Neural crest cell (in vitro differentiated cells): ENCODE data around the gene KANK3. TPM values are rescaled to one million over a fixed set of nuclear protein-coding genes. Genes with fewer than 3 reads are reported as not detected.

ENCODE experiments used
- DNase-seq: peaks from one replicate; pipeline ENCODE4 v3.0.0; 2021; ENCODE audit warnings: low read depth, mixed read lengths, low spot score
- H3K27ac Mint-ChIP-seq: one replicate; pipeline ENCODE4 v1.8.0; 2021; ENCODE audit warnings: mild to moderate bottlenecking, mixed read lengths; ENCODE audit not compliant: unreplicated experiment
- H3K27me3 Mint-ChIP-seq: 2 replicates; pipeline ENCODE4 v1.8.0; 2021; ENCODE audit warnings: low read depth, mild to moderate bottlenecking, mixed read lengths
- H3K36me3 Mint-ChIP-seq: 2 replicates; pipeline ENCODE4 v1.8.0; 2021; ENCODE audit warnings: low read depth, mild to moderate bottlenecking, mixed read lengths
- H3K4me1 Mint-ChIP-seq: 2 replicates; pipeline ENCODE4 v1.8.0; 2021; ENCODE audit warnings: mixed read lengths
- H3K4me3 Mint-ChIP-seq: one replicate; pipeline ENCODE4 v1.8.0; 2021; ENCODE audit warnings: mild to moderate bottlenecking, mixed read lengths
- H3K9me3 Mint-ChIP-seq: 2 replicates; pipeline ENCODE4 v1.8.0; 2021; ENCODE audit warnings: mixed read lengths
- total RNA-seq: library from RNA; stranded (reverse); gene quantifications from 2 replicates; pipeline ENCODE4 v1.2.1, GENCODE V29; 2021
- TF ChIP-seq, protein P1 (sequence below): fragments of 200-600 bp; sonication (generic); conservative IDR thresholded peaks from 2 replicates; pipeline ENCODE4 v1.5.0; 2021; ENCODE audit warnings: antibody characterized with exemption, mild to moderate bottlenecking

KANK3 gene
- total RNA-seq, 1 donor from 2014 or later: 0.77 TPM

GRCh38 chr19:8310342-8311055, 32.6 kb downstream of the KANK3 start:
- no peaks in the 10 kb centered on the region for H3K36me3 Mint-ChIP-seq
- H3K4me1 Mint-ChIP-seq: peaks cover 28% of the 10 kb centered on the region
- H3K4me3 Mint-ChIP-seq: peak overlapping the region; percentile 27
- H3K27me3 Mint-ChIP-seq: no peaks in the 10 kb centered on the region
- no peak for DNase-seq
- no peaks in the 10 kb centered on the region for H3K9me3 Mint-ChIP-seq
- TF ChIP-seq, protein P1, sequence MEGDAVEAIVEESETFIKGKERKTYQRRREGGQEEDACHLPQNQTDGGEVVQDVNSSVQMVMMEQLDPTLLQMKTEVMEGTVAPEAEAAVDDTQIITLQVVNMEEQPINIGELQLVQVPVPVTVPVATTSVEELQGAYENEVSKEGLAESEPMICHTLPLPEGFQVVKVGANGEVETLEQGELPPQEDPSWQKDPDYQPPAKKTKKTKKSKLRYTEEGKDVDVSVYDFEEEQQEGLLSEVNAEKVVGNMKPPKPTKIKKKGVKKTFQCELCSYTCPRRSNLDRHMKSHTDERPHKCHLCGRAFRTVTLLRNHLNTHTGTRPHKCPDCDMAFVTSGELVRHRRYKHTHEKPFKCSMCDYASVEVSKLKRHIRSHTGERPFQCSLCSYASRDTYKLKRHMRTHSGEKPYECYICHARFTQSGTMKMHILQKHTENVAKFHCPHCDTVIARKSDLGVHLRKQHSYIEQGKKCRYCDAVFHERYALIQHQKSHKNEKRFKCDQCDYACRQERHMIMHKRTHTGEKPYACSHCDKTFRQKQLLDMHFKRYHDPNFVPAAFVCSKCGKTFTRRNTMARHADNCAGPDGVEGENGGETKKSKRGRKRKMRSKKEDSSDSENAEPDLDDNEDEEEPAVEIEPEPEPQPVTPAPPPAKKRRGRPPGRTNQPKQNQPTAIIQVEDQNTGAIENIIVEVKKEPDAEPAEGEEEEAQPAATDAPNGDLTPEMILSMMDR: no peak
- no peak overlapping the region for H3K27ac Mint-ChIP-seq

DNA sequence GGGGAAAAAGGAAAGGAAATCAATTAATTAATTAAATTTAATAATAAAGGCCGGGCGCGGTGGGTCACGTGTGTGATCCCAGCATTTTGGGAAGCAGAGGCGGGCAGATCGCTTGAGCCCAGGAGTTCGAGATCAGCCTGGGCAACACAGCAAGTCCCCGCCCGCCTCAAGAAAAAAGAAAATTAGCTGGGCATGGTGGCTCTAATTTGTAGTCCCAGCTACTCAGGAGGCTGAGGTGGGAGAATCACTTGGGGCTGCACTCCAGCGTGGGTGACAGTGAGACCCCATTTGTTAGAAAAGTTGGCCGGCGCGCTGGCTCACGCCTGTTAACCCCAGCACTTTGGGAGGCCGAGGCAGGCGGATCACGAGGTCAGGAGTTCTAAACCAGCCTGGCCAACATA, 34.2 kb downstream of the KANK3 start:
- DNase-seq: no peak
- no peaks in the 10 kb centered on the region for H3K36me3 Mint-ChIP-seq

GRCh38 chr19:8307965-8308866, 34.8 kb downstream of the KANK3 start, which contains the start of gene CD320:
Gene CD320, minus strand, starts transcription at chr19:8308358. Its CDS starts 68 bp downstream, at chr19:8308290.
- peaks cover 28% of the 10 kb centered on the region for H3K4me1 Mint-ChIP-seq
- DNase-seq: peak; percentile 88
- H3K36me3 Mint-ChIP-seq: no peaks in the 10 kb centered on the region
- H3K9me3 Mint-ChIP-seq: no peaks in the 10 kb centered on the region
- H3K4me3 Mint-ChIP-seq: peak within 1 kb of the TSS; percentile 91
- H3K27ac Mint-ChIP-seq: peak within 1 kb of the TSS; percentile 97
- no peaks in the 10 kb centered on the region for H3K27me3 Mint-ChIP-seq
- TF ChIP-seq, protein P1: no peak

More for the DNA sequence above, 34.2 kb downstream of the KANK3 start:
- H3K4me1 Mint-ChIP-seq: peaks cover 28% of the 10 kb centered on the region
- no peaks in the 10 kb centered on the region for H3K9me3 Mint-ChIP-seq
- no peaks in the 10 kb centered on the region for H3K27me3 Mint-ChIP-seq
- no peak overlapping the region for H3K27ac Mint-ChIP-seq
- H3K4me3 Mint-ChIP-seq: peak overlapping the region; percentile 91
- TF ChIP-seq, protein P1: no peak

DNA sequence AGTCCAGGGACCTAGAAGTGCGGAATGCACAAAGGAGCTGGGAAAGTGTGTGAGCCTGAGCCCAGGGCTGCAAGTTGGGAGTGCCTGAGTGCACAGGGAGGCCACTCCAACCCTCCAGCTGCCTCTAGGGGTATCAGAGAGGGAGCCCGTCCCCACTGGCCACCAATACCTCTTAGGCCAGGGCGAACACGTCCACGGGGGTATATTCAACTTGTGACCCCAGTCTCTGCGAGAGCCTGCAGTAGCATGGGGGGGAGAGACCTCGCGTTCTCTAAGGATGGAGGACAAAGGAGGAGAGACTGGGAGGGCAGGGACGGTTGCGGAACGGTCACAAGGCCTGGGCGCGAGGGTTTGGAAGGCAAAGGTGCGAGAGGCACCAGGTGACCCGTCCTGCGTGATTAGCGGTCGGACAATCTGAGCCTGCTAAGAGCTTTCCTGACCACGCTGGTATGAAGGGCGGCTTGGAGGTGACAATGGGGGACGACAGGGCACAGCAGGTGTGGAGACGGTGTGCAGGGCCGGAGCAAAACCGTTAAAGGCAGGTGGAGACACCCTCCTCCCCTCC, 35.6 kb downstream of the KANK3 start:
- Mint-ChIP-seq H3K4me3 (peak overlapping the region; percentile 91), H3K27me3 (no peaks in the 10 kb centered on the region), H3K36me3 (no peaks in the 10 kb centered on the region), H3K27ac (peak overlapping the region; percentile 97), H3K4me1 (peaks cover 28% of the 10 kb centered on the region), H3K9me3 (no peaks in the 10 kb centered on the region)
- TF ChIP-seq, protein P1: no peak
- no peak for DNase-seq

GRCh38 chr19:8306235-8307054, 36.6 kb downstream of the KANK3 start:
- TF ChIP-seq, protein P1: no peak
- DNase-seq: peak; percentile 1
- Mint-ChIP-seq H3K4me1 (peaks cover 28% of the 10 kb centered on the region), H3K27me3 (no peaks in the 10 kb centered on the region), H3K4me3 (peak overlapping the region; percentile 91), H3K36me3 (no peaks in the 10 kb centered on the region), H3K27ac (peak overlapping the region; percentile 35), H3K9me3 (no peaks in the 10 kb centered on the region)
